ENCODE data around the gene TSPAN9.

DNA sequence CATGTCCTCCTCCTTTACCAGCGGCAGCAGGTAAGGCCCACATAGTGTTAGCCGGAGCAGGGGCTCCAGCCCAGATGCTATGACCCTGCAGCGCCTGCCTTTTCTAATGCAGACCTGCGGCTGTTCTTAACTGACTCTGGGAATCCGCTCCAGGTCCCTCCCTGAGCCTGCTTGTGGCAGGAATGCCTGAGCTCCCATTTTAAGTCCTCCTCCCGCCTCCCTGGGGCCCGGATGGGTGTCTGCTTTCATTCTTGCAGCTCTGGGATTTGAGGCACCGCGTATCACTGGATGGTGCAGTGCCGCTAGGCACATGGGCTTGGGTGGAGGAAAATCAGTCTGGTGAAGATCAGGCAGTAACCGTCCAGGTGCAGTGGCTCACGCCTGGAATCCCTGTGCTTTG lies 7.6 kb downstream of the TSPAN9 start:
- TF ChIP-seq, protein P1, sequence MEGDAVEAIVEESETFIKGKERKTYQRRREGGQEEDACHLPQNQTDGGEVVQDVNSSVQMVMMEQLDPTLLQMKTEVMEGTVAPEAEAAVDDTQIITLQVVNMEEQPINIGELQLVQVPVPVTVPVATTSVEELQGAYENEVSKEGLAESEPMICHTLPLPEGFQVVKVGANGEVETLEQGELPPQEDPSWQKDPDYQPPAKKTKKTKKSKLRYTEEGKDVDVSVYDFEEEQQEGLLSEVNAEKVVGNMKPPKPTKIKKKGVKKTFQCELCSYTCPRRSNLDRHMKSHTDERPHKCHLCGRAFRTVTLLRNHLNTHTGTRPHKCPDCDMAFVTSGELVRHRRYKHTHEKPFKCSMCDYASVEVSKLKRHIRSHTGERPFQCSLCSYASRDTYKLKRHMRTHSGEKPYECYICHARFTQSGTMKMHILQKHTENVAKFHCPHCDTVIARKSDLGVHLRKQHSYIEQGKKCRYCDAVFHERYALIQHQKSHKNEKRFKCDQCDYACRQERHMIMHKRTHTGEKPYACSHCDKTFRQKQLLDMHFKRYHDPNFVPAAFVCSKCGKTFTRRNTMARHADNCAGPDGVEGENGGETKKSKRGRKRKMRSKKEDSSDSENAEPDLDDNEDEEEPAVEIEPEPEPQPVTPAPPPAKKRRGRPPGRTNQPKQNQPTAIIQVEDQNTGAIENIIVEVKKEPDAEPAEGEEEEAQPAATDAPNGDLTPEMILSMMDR (IDR thresholded peaks at IDR 0.05) = no peak
- no peak for TF ChIP-seq POLR2A (IDR thresholded peaks at IDR 0.05)
